CD4-positive, alpha-beta memory T cell (primary cell): ENCODE measurements around the gene POLD2. TPM values are rescaled to one million over a fixed set of nuclear protein-coding genes. Genes with fewer than 3 reads are reported as not detected.

Source experiments
- CTCF ChIA-PET: fragments of 350-600 bp; sonication (Branson Sonifier 250); formaldehyde crosslinking; loops from one replicate; lab custom pipeline; 2021; ENCODE audit warnings: inconsistent platforms; ENCODE audit not compliant: partially characterized antibody; lab: Charles Lee
- POLR2A ChIA-PET: fragments of 350-600 bp; sonication (Branson Sonifier 250); formaldehyde crosslinking; loops from one replicate; lab custom pipeline; 2021; ENCODE audit not compliant: partially characterized antibody; lab: Charles Lee
- DNase-seq, 5 donors: peaks; one replicate each; pipeline versions ENCODE4 v3.0.0 to v3.0.0-alpha.2; 2020 to 2022; ENCODE audit warnings: mixed read lengths in 1 of 5
- H3K27ac ChIP-seq: one replicate; pipeline ENCODE4 v1.7.0; 2013; ENCODE audit warnings: low read depth, low read length
- H3K27me3 ChIP-seq: 2 replicates; pipeline ENCODE4 v1.7.0; 2013; ENCODE audit warnings: mild to moderate bottlenecking, low read length, moderate library complexity; ENCODE audit not compliant: insufficient read depth
- H3K36me3 ChIP-seq: 2 replicates; pipeline ENCODE4 v1.7.0; 2013; ENCODE audit warnings: mild to moderate bottlenecking, low read length, moderate library complexity; ENCODE audit not compliant: insufficient read depth
- H3K4me1 ChIP-seq: 2 replicates; pipeline ENCODE4 v1.7.0; 2013; ENCODE audit warnings: mild to moderate bottlenecking, low read length, moderate library complexity; ENCODE audit not compliant: insufficient read depth
- H3K4me3 ChIP-seq, 2 donors: one replicate each; pipeline ENCODE4 v1.7.0; 2013; ENCODE audit warnings: low read length in 2 of 2, mild to moderate bottlenecking in 1 of 2
- H3K9me3 ChIP-seq, 2 donors: one replicate each; pipeline ENCODE4 v1.7.0; 2013; ENCODE audit warnings: low read length in 2 of 2, control low read depth in 1 of 2; ENCODE audit not compliant: control insufficient read depth in 1 of 2
- H3K27ac Mint-ChIP-seq, 7 donors: one replicate each; pipeline ENCODE4 v1.8.0; 2020 to 2021; ENCODE audit warnings: mixed read lengths in 7 of 7, mild to moderate bottlenecking in 6 of 7, inconsistent platforms in 3 of 7, moderate library complexity in 3 of 7
- H3K27me3 Mint-ChIP-seq, 2 donors: one replicate each; pipeline ENCODE4 v1.8.0; 2020 to 2021; ENCODE audit warnings: mixed read lengths in 2 of 2
- H3K36me3 Mint-ChIP-seq, 2 donors: one replicate each; pipeline ENCODE4 v1.8.0; 2020 to 2021; ENCODE audit warnings: mixed read lengths in 2 of 2, inconsistent platforms in 1 of 2, mild to moderate bottlenecking in 1 of 2
- H3K4me1 Mint-ChIP-seq, 4 donors: one replicate each; pipeline ENCODE4 v1.8.0; 2020 to 2021; ENCODE audit warnings: mixed read lengths in 4 of 4, mild to moderate bottlenecking in 1 of 4
- H3K4me3 Mint-ChIP-seq, 8 donors: one replicate each; pipeline ENCODE4 v1.8.0; 2020 to 2021; ENCODE audit warnings: mixed read lengths in 8 of 8, mild to moderate bottlenecking in 7 of 8, moderate library complexity in 6 of 8, inconsistent platforms in 3 of 8
- H3K9me3 Mint-ChIP-seq, 8 donors: one replicate each; pipeline ENCODE4 v1.8.0; 2020 to 2021; ENCODE audit warnings: mixed read lengths in 8 of 8, mild to moderate bottlenecking in 5 of 8, inconsistent platforms in 3 of 8, moderate library complexity in 1 of 8
- intact Hi-C: fragments of 100-400 bp; cut with micrococcal nuclease; formaldehyde crosslinking; loops from one replicate; pipeline ENCODE4 v1.15.1; 2023
- polyA plus RNA-seq, 2 donors: library from polyadenylated mRNA; unstranded; fragments of 300-500 nt; fragmentation: Illumina TruSeq; gene quantifications; one replicate each; pipeline ENCODE4 v1.2.3, GENCODE V29; 2021
- total RNA-seq, 2 experiments: library from RNA; stranded (reverse); gene quantifications; one replicate each; pipeline ENCODE4 v1.2.3, GENCODE V29; 2021

Gene POLD2
- total and polyA plus RNA-seq, 4 experiments from 2014 or later = 48.7 to 94.4 (median 75.2) TPM

DNA sequence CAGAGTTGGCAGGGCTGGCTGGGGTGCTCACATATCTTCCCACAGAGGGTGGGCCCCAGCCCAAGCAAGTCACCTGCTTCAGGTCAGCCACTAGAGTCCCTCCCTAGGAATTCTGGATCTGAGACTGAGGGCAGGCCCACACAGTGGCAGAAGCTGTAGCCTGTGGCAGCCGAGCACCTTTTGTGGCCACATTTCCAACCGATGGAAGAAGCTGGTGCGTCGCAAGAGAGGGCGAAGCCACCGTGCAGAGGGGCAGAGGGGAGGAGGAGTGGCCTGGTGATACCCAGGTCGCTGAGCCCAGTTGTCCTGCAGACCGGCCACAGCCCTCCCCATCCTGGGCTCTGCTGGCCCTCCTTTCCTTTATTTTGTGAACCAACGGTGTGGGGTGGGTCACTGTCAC lies 46.3 kb downstream of the POLD2 start:
- ChIA-PET POLR2A (no interaction called here), CTCF (no interaction called here)
- H3K9me3 ChIP-seq = no peaks in the 10 kb centered on the region
- Mint-ChIP-seq H3K27me3 (no peaks in the 10 kb centered on the region), H3K27ac (no peak overlapping the region), H3K4me1 (peaks cover 11 to 31% (median 23%) of the 10 kb centered on the region in 4 donors), H3K4me3 (no peak overlapping the region), H3K9me3 (peaks cover 0 to 2% (median 0%) of the 10 kb centered on the region in 8 donors), H3K36me3 (peaks cover 23 to 68% of the 10 kb centered on the region in 2 donors)
- no peak for DNase-seq
- H3K36me3 ChIP-seq = peaks cover 55% of the 10 kb centered on the region
- H3K4me3 ChIP-seq = no peak overlapping the region
- no peaks in the 10 kb centered on the region for H3K27me3 ChIP-seq
- H3K4me1 ChIP-seq = peaks cover 23% of the 10 kb centered on the region
- no peak overlapping the region for H3K27ac ChIP-seq
- intact Hi-C loops = no loop called here

DNA sequence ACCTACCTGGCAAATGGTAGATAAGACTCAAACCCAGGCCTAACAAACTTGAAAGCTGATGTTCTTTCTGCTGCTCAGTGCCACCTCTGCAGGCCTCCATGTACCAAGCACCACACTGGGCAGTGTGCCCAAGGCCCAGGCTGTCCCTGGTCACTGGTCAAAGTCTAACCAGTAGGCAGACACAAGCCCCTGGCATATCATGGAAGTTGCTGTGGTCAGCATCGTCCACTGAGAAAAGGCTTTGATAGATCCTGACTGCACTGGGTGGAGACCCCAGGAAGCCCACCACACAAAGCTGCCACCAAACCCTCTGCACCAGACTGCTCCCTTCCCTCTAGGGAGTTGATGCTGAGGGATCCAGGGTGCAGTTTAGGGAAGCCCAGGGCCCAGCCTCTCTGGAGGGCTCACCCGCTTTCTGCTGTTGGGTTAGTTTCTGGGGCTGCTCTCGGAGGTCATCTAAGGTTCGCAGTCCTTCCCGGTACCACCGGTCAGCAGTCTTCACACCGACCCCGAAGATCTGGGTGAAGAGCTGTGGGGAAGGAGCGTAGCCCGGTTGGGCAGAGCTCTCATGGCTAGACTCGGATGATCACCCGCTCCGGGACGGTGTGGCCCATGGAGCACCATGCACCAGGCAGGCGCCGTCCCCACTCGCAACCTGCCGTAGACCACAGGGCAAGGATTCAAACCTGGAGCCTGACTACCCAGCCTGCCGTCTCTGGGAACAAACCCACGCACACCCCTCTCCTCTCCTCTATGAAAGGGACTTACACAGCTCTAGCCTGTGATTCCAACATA lies 47.0 kb downstream of the POLD2 start:
- H3K4me1 Mint-ChIP-seq = peaks cover 10 to 28% (median 19%) of the 10 kb centered on the region in 4 donors
- peak overlapping the region in 1 of 7 donors; percentile 24 for H3K27ac Mint-ChIP-seq
- no peaks in the 10 kb centered on the region for H3K27me3 Mint-ChIP-seq
- no peak for DNase-seq
- intact Hi-C loops = no loop called here
- ChIA-PET POLR2A (interaction anchor here (0.8 to 1.5 kb wide), 2 partner anchors 10 to 31 kb away, joined by 3 to 7 read pairs; partner anchors contain the start of gene PGAM2), CTCF (interaction anchor here (0.7 kb wide), 1 partner anchor 764 kb away, joined by 3 read pairs; no protein-coding TSS in a partner anchor)
- H3K9me3 ChIP-seq = no peaks in the 10 kb centered on the region
- H3K9me3 Mint-ChIP-seq = peaks cover 0 to under 1% (median 0%) of the 10 kb centered on the region in 8 donors
- H3K27me3 ChIP-seq = no peaks in the 10 kb centered on the region
- H3K4me3 ChIP-seq = no peak overlapping the region
- peaks cover 23 to 65% of the 10 kb centered on the region in 2 donors for H3K36me3 Mint-ChIP-seq
- H3K36me3 ChIP-seq = peaks cover 55% of the 10 kb centered on the region
- no peak overlapping the region for H3K27ac ChIP-seq
- peaks cover 19% of the 10 kb centered on the region for H3K4me1 ChIP-seq
- no peak overlapping the region for H3K4me3 Mint-ChIP-seq

DNA sequence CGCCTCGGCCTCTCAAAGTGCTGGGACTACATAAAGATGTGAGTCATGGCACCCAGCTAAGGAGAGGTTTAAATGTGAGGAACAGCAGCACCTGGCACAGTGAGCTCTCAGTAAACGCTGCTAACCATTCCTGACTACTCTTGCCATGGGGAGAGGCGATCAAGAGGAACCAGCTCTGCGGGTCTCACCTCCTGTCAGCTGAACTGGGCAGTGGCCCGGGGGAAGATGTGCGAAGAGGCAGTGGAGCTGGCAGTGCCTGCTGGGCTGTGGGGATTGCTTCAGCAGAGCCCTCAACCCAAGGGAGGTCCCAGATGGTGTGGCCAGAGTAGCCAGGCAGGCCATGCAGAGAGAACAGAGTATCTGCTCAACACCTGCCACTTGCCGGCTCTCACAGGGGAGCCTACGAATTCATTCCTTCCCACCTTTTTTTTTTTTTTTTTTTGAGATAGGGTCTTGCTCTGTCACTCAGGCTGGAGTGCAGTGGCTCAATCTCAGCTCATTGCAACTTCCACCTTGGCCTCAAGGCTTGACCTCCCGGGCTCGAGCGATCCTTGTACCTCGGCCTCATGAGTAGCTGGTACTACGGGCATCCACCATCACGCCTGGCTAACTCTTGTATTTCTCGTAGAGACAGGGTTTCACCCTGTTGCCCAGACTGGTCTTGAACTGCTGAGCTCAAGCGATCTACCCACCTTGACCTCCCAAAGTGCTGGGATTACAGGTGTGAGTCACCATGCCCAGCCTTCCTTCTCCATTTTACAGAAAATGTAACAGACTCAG lies 47.9 kb downstream of the POLD2 start:
- Mint-ChIP-seq H3K36me3 (peaks cover 18 to 57% of the 10 kb centered on the region in 2 donors), H3K27me3 (no peaks in the 10 kb centered on the region), H3K9me3 (no peaks in the 10 kb centered on the region), H3K4me1 (peaks cover 4 to 20% (median 12%) of the 10 kb centered on the region in 4 donors), H3K4me3 (no peak overlapping the region), H3K27ac (peak overlapping the region in 2 of 7 donors; percentile 24 to 47)
- H3K4me3 ChIP-seq = no peak overlapping the region
- no peaks in the 10 kb centered on the region for H3K27me3 ChIP-seq
- H3K36me3 ChIP-seq = peaks cover 55% of the 10 kb centered on the region
- peaks cover 11% of the 10 kb centered on the region for H3K4me1 ChIP-seq
- CTCF ChIA-PET = interaction anchor here (0.7 to 0.8 kb wide), 2 partner anchors 23 to 765 kb away, joined by 3 read pairs; no protein-coding TSS in a partner anchor
- no peak overlapping the region for H3K27ac ChIP-seq
- POLR2A ChIA-PET = interaction anchor here (0.6 to 1.5 kb wide), 3 partner anchors 9 to 121 kb away, joined by 3 to 7 read pairs (median 3); partner anchors contain the start of gene PGAM2
- no peaks in the 10 kb centered on the region for H3K9me3 ChIP-seq
- intact Hi-C loops = no loop called here
- DNase-seq = no peak

DNA sequence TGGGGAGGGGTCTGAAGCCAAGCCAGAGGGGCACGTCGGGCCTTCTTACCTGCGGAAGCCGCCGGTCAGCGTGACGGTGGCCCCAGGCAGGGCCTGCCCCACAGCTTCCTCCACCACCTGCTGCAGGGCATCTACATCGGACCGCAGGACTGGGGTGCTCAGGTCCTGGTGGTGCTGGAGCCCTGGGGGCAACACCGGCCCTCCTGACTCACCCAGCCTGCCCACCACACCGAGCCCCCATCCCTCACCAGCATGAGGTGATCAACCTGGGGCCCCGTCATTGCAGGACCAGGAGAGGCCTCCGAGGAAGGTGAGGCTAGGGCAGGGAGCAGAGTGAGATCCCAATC lies 49.0 kb downstream of the POLD2 start:
- Mint-ChIP-seq H3K9me3 (peaks cover 0 to 1% (median 0%) of the 10 kb centered on the region in 8 donors), H3K36me3 (peaks cover 18 to 56% of the 10 kb centered on the region in 2 donors), H3K27ac (no peak overlapping the region), H3K4me3 (no peak overlapping the region), H3K4me1 (peaks cover 4 to 18% (median 12%) of the 10 kb centered on the region in 4 donors), H3K27me3 (no peaks in the 10 kb centered on the region)
- ChIA-PET CTCF (interaction anchor here (0.6 kb wide), 1 partner anchor 55 kb away, joined by 3 read pairs; no protein-coding TSS in a partner anchor), POLR2A (interaction anchor here (1.3 to 1.5 kb wide), 2 partner anchors 8 to 18 kb away, joined by 5 to 7 read pairs; partner anchors contain the start of gene PGAM2)
- Histone ChIP-seq H3K27me3 (no peaks in the 10 kb centered on the region), H3K27ac (no peak overlapping the region), H3K36me3 (peaks cover 47% of the 10 kb centered on the region), H3K9me3 (no peaks in the 10 kb centered on the region), H3K4me3 (no peak overlapping the region), H3K4me1 (no peaks in the 10 kb centered on the region)
- intact Hi-C loops = no loop called here
- no peak for DNase-seq

DNA sequence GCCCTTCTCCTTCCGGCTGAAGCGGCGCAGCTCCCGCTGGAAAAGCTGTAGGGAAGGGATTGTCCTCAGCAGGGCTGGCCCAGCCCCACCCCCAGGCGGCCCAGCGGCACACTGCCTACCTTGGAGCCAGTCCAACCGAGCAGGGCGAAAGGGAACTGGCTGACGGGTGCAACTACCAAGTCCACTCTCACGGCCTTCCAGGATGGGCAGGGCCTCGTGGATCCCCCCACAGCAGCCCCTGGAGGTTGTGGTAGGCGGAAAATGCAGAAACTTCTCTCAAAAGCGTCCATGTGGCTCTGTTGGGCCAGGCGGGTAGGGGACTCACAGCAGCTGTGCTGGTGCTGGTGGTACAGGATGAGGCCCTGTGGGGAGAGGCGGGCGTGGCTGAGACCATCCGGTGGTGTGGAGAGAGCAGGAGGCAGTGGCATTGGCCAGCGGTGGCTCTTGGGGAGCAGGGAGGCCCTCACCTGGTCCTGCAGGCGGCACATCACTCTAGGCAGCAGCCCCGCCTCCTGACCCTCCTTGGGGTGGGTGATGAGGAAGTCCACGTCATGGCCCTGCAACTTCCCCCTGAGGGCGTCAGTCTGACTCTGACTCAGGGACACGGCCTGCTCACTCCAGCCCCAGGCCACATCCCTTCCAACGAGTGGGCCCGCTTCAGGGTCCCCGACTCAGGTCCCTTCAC lies 49.5 kb downstream of the POLD2 start:
- no peaks in the 10 kb centered on the region for H3K9me3 ChIP-seq
- no peaks in the 10 kb centered on the region for H3K27me3 ChIP-seq
- peaks cover 7 to 18% (median 12%) of the 10 kb centered on the region in 4 donors for H3K4me1 Mint-ChIP-seq
- peaks cover 18 to 56% of the 10 kb centered on the region in 2 donors for H3K36me3 Mint-ChIP-seq
- DNase-seq = no peak
- ChIA-PET CTCF (interaction anchor here (0.6 kb wide), 1 partner anchor 54 kb away, joined by 3 read pairs; no protein-coding TSS in a partner anchor), POLR2A (interaction anchor here (1.3 to 1.8 kb wide), 2 partner anchors 11 to 17 kb away, joined by 5 to 6 read pairs; no protein-coding TSS in a partner anchor)
- H3K27ac Mint-ChIP-seq = peak overlapping the region in 1 of 7 donors; percentile 35
- H3K27ac ChIP-seq = no peak overlapping the region
- H3K9me3 Mint-ChIP-seq = peaks cover 0 to 1% (median 0%) of the 10 kb centered on the region in 8 donors
- H3K4me3 ChIP-seq = no peak overlapping the region
- H3K4me3 Mint-ChIP-seq = no peak overlapping the region
- intact Hi-C loops = loop anchor here (2.0 kb wide), 1 partner anchor 403 kb away; no protein-coding TSS in a partner anchor
- no peaks in the 10 kb centered on the region for H3K4me1 ChIP-seq
- H3K36me3 ChIP-seq = peaks cover 41% of the 10 kb centered on the region
- no peaks in the 10 kb centered on the region for H3K27me3 Mint-ChIP-seq

DNA sequence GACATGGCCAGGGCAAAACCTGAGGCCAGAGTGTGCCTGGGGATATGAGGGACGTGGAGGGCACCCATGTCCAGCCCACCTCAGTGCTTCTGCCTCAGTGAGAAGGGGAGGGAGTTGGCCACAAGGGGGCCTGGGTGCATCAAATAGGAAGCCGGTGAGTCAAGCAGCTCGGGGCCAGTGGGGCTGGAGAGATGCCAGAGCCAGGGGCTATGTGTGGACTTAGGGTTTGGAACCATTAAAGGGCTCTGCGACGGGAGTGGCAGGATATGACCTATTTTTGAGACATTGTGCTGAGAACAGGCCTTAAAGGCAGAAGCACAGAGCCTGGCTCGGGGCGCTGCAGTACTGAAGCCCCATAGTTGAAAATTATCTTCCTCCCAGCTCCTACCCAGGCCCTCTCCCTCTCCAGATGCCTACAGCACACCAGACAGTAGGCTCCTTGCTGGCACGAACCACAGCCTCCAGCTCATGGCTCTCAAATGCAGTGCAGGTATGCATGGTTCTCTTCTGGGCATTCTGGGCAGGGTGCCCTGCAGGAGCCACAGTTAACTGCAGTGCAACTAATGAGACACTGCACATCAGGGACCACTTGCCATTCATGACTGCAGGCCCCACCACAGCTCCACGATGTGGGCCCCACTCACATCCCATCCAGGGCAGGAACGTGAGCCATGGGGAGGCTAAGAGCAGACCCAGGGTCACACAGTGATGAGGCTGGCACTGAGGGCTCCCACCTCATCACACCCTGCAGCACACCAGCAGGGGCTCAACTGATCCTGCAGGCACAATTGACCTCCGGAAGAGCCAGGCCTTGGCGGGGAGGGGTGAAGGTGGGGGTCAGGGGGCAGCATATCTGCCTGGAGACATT lies 50.8 kb downstream of the POLD2 start:
- H3K4me1 ChIP-seq = no peaks in the 10 kb centered on the region
- H3K4me1 Mint-ChIP-seq = peaks cover 4 to 20% (median 11%) of the 10 kb centered on the region in 4 donors
- peak overlapping the region; percentile 7 to 71 (median 48) for H3K27ac Mint-ChIP-seq
- H3K27me3 Mint-ChIP-seq = no peaks in the 10 kb centered on the region
- intact Hi-C loops = loop anchor here (1.0 to 2.0 kb wide), 2 partner anchors 124 to 404 kb away; no protein-coding TSS in a partner anchor
- H3K4me3 ChIP-seq = no peak overlapping the region
- H3K27ac ChIP-seq = no peak overlapping the region
- POLR2A ChIA-PET = interaction anchor here (0.8 to 1.8 kb wide), 3 partner anchors 9 to 28 kb away, joined by 3 to 6 read pairs (median 6); partner anchors contain the start of gene DBNL
- H3K9me3 Mint-ChIP-seq = peaks cover 0 to 1% (median 0%) of the 10 kb centered on the region in 8 donors
- H3K36me3 Mint-ChIP-seq = peaks cover 8 to 45% of the 10 kb centered on the region in 2 donors
- no peaks in the 10 kb centered on the region for H3K27me3 ChIP-seq
- H3K36me3 ChIP-seq = peaks cover 29% of the 10 kb centered on the region
- DNase-seq = peak in 2 of 5 donors; percentile 25 to 35
- H3K4me3 Mint-ChIP-seq = no peak overlapping the region
- CTCF ChIA-PET = interaction anchor here (0.6 to 1.3 kb wide), 3 partner anchors 8 to 357 kb away, joined by 3 to 8 read pairs (median 3); no protein-coding TSS in a partner anchor
- no peaks in the 10 kb centered on the region for H3K9me3 ChIP-seq
